Smooth muscle cell (in vitro differentiated cells): Measurements from ENCODE around the gene RGS7. TPM values are rescaled to one million over a fixed set of nuclear protein-coding genes. Genes with fewer than 3 reads are reported as not detected.
"Not testable (repeated sequence)": the region's sequence is repeated elsewhere in the genome, so short reads cannot be mapped to it uniquely, and the experiment has no call there.

Experiments
- DNase-seq: peaks from one replicate; lab custom pipeline; 2025; ENCODE audit not compliant: unreplicated experiment; lab: John Stamatoyannopoulos, UW
- H2AFZ ChIP-seq: fragments of 200-600 bp; sonication (generic); 2 replicates; pipeline ENCODE4 v1.6.0; 2016; ENCODE audit warnings: antibody characterized with exemption, low read depth, mild to moderate bottlenecking
- H3F3A ChIP-seq: fragments of 200-600 bp; sonication (generic); 2 replicates; pipeline ENCODE4 v1.6.0; 2017; ENCODE audit warnings: antibody characterized with exemption, low read depth
- H3K27ac ChIP-seq: fragments of 200-600 bp; sonication (generic); 2 replicates; pipeline ENCODE4 v1.5.1; 2016; ENCODE audit warnings: low read depth, mild to moderate bottlenecking
- H3K27me3 ChIP-seq: fragments of 200-600 bp; sonication (generic); 2 replicates; pipeline ENCODE4 v1.6.1; 2016; ENCODE audit warnings: low read depth, mild to moderate bottlenecking
- H3K36me3 ChIP-seq: fragments of 200-600 bp; sonication (generic); 2 replicates; pipeline ENCODE4 v1.5.1; 2016; ENCODE audit warnings: low read depth
- H3K4me1 ChIP-seq: fragments of 200-600 bp; sonication (generic); 2 replicates; pipeline ENCODE4 v1.5.1; 2016; ENCODE audit warnings: low read depth
- H3K4me2 ChIP-seq: fragments of 200-600 bp; sonication (generic); 2 replicates; pipeline ENCODE4 v1.6.0; 2016; ENCODE audit warnings: mild to moderate bottlenecking
- H3K4me3 ChIP-seq: fragments of 200-600 bp; sonication (generic); 2 replicates; pipeline ENCODE4 v1.5.1; 2016; ENCODE audit warnings: mild to moderate bottlenecking
- H3K79me2 ChIP-seq: fragments of 200-600 bp; sonication (generic); 2 replicates; pipeline ENCODE4 v1.6.0; 2016; ENCODE audit warnings: low read depth, mild to moderate bottlenecking
- H3K9ac ChIP-seq: fragments of 200-600 bp; sonication (generic); 2 replicates; pipeline ENCODE4 v1.6.0; 2016; ENCODE audit warnings: low read depth
- H3K9me3 ChIP-seq: fragments of 200-600 bp; sonication (generic); replicated peaks from 2 replicates; pipeline ENCODE4 v1.5.1; 2016; ENCODE audit warnings: low read depth
- H4K20me1 ChIP-seq: fragments of 200-600 bp; sonication (generic); 2 replicates; pipeline ENCODE4 v1.6.0; 2016; ENCODE audit warnings: low read depth
- WGBS: methylation state at CpG from one replicate; pipeline ENCODE4 v1.1.7; 2016; ENCODE audit warnings: low lambda C conversion rate; 5-methylcytosine and 5-hydroxymethylcytosine counted together
- polyA plus RNA-seq: library from polyadenylated mRNA; unstranded; fragments of >200 nt; fragmentation: Nextera tagmentation; extraction: Ambion mirVana; gene quantifications from 2 replicates; pipeline ENCODE4 v1.2.1, GENCODE V29; 2016
- total RNA-seq: library from RNA; depleted of rRNA; stranded (reverse); fragments of >200 nt; gene quantifications from 2 replicates; pipeline ENCODE4 v1.2.3, GENCODE V29; 2014
- TF ChIP-seq, protein P1 (sequence below): fragments of 200-600 bp; sonication (generic); IDR thresholded peaks from 2 replicates; pipeline ENCODE4 v1.5.1; 2017; ENCODE audit warnings: borderline replicate concordance, mild to moderate bottlenecking, antibody characterized with exemption; ENCODE audit not compliant: insufficient read depth, poor library complexity, severe bottlenecking

The RGS7 gene
- total and polyA plus RNA-seq, 2 experiments from 2014 or later = 0.16 TPM; not detected in 1

- DNase-seq = no peak
- H3K4me1 ChIP-seq = no peaks in the 10 kb centered on the region
- no peak overlapping the region for H3K4me2 ChIP-seq
- TF ChIP-seq, protein P1, sequence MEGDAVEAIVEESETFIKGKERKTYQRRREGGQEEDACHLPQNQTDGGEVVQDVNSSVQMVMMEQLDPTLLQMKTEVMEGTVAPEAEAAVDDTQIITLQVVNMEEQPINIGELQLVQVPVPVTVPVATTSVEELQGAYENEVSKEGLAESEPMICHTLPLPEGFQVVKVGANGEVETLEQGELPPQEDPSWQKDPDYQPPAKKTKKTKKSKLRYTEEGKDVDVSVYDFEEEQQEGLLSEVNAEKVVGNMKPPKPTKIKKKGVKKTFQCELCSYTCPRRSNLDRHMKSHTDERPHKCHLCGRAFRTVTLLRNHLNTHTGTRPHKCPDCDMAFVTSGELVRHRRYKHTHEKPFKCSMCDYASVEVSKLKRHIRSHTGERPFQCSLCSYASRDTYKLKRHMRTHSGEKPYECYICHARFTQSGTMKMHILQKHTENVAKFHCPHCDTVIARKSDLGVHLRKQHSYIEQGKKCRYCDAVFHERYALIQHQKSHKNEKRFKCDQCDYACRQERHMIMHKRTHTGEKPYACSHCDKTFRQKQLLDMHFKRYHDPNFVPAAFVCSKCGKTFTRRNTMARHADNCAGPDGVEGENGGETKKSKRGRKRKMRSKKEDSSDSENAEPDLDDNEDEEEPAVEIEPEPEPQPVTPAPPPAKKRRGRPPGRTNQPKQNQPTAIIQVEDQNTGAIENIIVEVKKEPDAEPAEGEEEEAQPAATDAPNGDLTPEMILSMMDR = no peak
- no peak overlapping the region for H2AFZ ChIP-seq
- no peak overlapping the region for H3K4me3 ChIP-seq
- no peaks in the 10 kb centered on the region for H3K36me3 ChIP-seq
- H3F3A ChIP-seq = no peaks in the 10 kb centered on the region
- H3K27me3 ChIP-seq = no peaks in the 10 kb centered on the region
- no peak overlapping the region for H3K9ac ChIP-seq
- 95% methylated on average over 4 of the region's 4 CpGs for WGBS
- H3K27ac ChIP-seq = no peak overlapping the region
- no peaks in the 10 kb centered on the region for H3K9me3 ChIP-seq
- H4K20me1 ChIP-seq = no peaks in the 10 kb centered on the region
- no peaks in the 10 kb centered on the region for H3K79me2 ChIP-seq
Observed at GRCh38 chr1:241292973-241293372, 64.0 kb downstream of the RGS7 start.

DNA sequence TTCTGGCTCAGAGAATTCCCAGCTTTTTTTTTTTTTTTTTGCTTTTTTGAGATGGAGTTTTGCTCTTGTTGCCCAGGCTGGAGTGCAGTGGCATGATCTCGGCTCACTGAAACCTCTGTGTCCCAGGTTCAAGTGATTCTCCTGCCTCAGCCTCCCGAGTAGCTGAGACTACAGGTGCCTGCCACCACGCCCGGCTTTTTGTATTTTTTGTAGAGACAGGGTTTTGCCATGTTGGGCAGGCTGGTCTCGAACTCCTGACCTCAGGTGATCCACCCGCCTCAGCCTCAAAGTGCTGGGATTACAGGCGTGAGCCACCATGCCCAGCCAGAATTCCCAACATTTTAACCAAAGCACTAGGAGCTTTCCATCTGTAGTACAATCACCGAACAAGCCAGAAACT lies 65.5 kb downstream of the RGS7 start:
- H3K4me3 ChIP-seq, H3K27me3 ChIP-seq, H3K4me1 ChIP-seq, H3K79me2 ChIP-seq, DNase-seq, H3K36me3 ChIP-seq, H2AFZ ChIP-seq, H3K27ac ChIP-seq, H3K4me2 ChIP-seq, H3K9me3 ChIP-seq, H3F3A ChIP-seq, H4K20me1 ChIP-seq, H3K9ac ChIP-seq: not testable (repeated sequence)
- 86% methylated on average over 8 of the region's 8 CpGs for WGBS

GRCh38 chr1:241286486-241286885 lies 70.5 kb downstream of the RGS7 start:
- no peak overlapping the region for H2AFZ ChIP-seq
- H4K20me1 ChIP-seq = no peaks in the 10 kb centered on the region
- no peaks in the 10 kb centered on the region for H3K27me3 ChIP-seq
- no peak overlapping the region for H3K9ac ChIP-seq
- H3K79me2 ChIP-seq = no peaks in the 10 kb centered on the region
- no peaks in the 10 kb centered on the region for H3K4me1 ChIP-seq
- no peaks in the 10 kb centered on the region for H3K9me3 ChIP-seq
- H3K4me3 ChIP-seq = no peak overlapping the region
- no peaks in the 10 kb centered on the region for H3F3A ChIP-seq
- H3K36me3 ChIP-seq = no peaks in the 10 kb centered on the region
- TF ChIP-seq, protein P1 = no peak
- 79% methylated on average over 1 of the region's 1 CpG for WGBS
- no peak overlapping the region for H3K4me2 ChIP-seq
- no peak overlapping the region for H3K27ac ChIP-seq
- DNase-seq = no peak

DNA sequence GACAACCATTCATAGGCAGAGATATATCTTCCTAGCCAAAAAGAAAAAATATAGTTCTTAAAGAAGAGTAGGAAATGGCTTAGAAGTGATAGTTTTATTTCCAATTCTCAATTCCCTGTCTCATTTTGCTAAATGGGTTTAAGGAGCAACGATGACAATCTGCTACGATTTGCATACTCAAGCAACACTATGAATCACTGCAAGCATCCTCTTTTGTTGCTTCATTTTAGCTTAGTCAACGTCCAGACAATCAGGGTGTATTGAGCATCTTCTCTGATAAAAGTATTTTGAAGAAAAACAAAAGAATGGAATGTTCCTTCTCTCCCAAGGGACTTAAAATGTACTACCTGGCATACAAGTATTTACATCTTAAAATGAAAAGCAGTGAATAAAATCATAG lies 80.6 kb downstream of the RGS7 start:
- no peaks in the 10 kb centered on the region for H3K9me3 ChIP-seq
- H3K9ac ChIP-seq = no peak overlapping the region
- no peak overlapping the region for H3K4me3 ChIP-seq
- H3K27ac ChIP-seq = no peak overlapping the region
- 67% methylated on average over 3 of the region's 3 CpGs for WGBS
- no peaks in the 10 kb centered on the region for H3K36me3 ChIP-seq
- H3K4me1 ChIP-seq = no peaks in the 10 kb centered on the region
- no peaks in the 10 kb centered on the region for H3K27me3 ChIP-seq
- no peak overlapping the region for H2AFZ ChIP-seq
- H3F3A ChIP-seq = no peaks in the 10 kb centered on the region
- DNase-seq = no peak
- no peak overlapping the region for H3K4me2 ChIP-seq
- H4K20me1 ChIP-seq = no peaks in the 10 kb centered on the region
- TF ChIP-seq, protein P1 = no peak
- H3K79me2 ChIP-seq = no peaks in the 10 kb centered on the region
